HUDEP-2 (cell line): ENCODE results near the gene B3GALNT1.

Experiments used
- DNase-seq, 76 experiments: peaks; one replicate each; lab custom pipeline; 2025; ENCODE audit not compliant: unreplicated experiment in 76 of 76; lab: John Stamatoyannopoulos, UW

B3GALNT1 gene, protein sequence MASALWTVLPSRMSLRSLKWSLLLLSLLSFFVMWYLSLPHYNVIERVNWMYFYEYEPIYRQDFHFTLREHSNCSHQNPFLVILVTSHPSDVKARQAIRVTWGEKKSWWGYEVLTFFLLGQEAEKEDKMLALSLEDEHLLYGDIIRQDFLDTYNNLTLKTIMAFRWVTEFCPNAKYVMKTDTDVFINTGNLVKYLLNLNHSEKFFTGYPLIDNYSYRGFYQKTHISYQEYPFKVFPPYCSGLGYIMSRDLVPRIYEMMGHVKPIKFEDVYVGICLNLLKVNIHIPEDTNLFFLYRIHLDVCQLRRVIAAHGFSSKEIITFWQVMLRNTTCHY

DNA sequence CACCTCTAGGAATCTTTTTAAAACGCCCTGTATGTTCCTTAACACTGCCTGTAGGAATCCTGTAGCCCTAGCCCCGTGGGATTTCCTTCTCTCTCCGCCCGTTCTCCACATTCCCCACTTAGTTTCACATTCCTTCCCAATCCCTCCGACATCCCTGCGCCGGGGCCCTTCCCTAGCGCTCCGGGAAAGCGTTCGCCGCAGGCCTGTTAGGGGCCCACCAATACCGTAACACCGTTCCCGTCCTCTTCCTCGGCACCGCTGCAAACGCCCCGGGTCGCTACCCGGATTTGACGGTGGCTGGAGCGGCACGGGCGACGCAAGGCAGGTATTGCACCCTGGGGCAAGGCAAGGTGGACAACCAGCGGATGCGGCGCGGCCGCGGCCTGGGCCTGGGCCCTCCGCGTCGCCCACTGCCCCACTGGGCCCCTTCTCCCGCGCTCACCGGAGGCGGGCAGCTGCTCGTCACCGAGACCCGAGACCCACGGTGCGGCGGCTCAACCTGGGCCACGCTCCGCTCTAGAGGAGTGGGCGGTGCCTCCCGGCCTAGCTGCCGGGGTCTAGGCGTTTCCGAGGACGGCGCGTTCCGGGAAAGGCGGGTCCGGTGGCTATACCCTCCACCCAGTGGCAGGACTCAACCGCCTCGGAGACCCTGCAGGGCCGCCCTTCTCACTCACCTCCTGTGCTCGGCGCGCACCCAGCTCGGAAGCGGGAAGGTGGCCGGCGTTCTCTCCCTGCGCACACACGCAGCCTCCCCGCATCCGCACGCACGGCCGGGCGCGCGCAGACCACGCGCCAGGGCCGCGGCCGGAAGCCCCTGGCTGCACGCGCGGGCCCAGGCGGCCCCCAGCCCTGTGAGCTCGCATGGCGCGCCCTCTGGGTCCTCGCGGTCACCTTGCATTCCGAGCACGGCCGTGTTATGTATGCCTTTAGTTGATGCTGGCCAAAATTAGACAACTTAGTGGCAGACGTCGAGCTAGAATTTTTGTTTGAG is at the start of gene B3GALNT1:
TSS of gene B3GALNT1 (minus strand) at position 789 of the 991 bp plus-strand sequence. CDS start 18,595 bp downstream, outside the sequence.
- peak in 5 of 76 experiments; percentile 1 to 30 (median 21) for DNase-seq

DNA sequence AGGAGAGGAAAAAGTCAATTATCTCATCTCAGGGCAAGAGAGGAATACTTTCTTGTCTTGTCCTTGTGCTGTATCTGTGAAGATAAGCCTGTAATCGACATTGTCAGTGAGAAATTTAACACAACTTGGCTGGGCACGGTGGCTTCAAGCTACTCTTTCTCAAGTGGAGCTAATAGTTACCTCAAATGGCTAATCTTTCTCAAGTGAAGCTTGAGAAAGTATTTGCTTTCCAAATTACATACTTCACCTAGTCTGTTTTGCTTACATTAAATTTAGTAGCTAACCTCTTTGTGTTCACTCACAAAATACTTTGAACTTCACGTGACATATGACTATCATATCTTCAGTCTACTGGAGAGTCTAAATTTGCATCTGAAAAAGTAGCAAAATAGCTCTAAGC is 48.3 kb upstream of the B3GALNT1 start:
- DNase-seq: no peak

DNA sequence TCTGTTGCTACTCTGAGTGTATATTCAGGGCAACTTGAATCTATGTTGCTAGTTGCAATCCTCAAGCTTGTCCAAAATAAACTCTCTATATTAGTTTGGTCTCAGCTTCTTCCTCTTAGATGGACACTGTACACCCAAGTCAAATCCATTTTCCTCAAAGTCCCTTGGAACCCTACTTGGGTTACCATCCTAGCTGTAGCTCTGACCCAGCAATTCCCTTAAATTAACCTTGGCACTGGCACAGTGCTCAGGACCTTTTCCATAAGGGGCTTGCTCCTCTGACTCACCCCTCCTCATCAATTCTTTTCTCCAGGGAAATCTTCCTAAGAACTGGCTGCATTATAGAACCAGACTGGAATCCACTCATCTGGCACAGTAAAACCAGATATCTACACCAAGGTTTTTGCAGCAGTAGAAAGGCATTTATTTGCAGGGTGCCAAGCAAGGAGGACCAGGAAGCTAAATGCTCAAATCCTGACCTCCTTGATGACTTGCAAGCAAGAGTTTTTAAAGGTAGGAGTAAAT is 44.9 kb upstream of the B3GALNT1 start:
- DNase-seq: no peak

DNA sequence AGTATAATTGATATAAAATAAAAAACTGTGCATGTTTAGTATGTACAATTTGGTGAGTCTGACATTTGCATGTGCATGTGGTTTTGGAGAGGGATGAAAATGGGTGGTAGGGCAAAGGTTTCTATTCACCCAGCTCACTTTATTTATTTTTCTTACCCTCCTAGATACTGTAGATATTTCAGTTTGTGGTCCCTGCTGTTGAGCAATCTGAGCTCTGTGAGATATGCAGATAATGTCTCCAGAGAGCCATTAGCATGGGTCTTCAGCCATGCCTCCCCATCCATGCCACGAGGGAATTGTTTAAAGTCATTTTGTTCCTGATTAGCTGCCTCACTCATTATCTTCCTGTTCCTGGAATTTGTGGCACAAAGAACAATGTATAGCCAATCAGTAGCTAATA is 44.4 kb upstream of the B3GALNT1 start:
- DNase-seq: no peak

DNA sequence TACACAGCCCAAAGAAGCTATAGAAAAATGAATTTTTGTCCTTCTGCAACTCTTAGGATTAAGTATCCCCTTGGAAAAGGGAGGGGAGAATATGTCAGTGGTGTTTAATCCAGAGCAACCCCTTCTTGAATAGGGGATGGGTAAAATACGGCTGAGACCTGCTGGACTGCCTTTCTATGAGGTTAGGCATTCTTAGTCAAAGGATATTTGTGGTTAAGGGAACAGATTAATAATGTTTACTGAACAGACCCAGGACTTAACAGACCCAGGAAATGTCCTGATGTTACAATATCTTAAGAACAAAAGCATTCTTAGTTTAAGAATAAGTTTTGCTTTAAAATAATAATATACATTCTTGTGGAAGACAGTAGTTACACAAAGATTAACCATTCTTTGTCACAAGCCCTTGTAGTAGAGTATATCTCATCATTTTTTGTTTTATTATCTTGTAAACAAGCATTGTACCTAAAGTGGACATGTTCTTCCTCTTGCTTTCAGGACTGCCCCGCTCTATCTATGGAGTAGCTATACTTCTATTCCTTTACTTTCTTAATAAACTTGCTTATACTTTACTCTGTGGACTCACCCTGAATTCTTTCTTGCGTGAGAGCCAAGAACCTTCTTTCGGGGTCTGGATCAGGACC is 43.8 kb upstream of the B3GALNT1 start:
- DNase-seq: no peak

DNA sequence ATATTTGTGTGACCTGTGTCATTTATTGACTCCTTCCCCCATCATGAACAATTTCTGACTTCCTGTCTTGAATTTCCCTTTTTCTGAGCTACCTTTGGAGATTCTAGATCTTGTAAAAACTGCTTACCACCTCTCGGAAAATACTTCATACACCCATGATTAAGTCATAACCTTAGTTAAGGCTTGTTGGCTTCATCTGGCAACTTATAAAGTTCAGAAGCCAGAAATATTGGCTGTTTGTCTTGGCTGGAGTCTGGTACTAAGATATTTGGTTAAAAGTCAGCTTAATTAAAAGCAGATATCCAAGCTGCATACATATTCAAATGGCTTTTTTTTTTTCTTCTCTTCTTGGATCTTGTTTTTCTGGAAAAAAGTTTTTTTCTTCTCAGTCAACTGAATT is 37.3 kb upstream of the B3GALNT1 start:
- no peak for DNase-seq

DNA sequence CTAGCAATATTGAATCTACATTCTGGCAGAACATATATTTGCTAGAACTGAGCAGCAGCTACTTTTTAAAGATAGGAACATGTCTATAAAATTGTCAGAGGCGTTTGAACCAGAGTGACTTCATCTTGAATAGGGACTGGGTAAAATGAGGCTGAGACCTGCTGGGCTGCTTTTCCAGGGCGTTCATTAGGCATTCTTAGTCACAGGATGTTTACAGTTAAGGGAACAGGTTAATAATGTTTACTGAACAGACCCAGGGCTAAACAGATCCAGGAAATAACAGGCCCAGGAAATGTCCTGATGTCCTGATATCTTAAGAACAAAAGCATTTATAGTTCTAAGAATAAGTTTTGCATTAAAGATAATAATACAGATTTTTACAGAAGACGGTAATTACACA is 34.5 kb upstream of the B3GALNT1 start:
- DNase-seq: no peak

DNA sequence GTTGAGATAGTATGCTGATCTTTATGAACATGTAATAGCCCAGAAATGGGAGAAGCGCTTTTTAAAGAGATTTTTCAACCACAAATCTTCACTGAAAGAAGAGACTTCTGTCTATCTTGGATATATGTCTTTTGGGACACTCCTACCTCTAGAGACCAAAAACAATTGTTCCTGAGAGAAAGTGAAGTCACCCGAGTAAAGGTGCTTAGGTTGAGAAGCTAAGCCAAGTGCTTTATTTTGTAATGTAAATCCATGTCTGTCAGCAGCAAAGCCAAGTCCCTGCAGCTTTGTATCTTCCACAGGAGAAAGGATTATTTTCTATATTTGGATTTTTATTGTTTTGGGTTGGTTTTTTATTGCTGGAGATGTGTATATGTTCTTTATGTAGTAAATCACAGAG is 32.1 kb upstream of the B3GALNT1 start:
- no peak for DNase-seq

DNA sequence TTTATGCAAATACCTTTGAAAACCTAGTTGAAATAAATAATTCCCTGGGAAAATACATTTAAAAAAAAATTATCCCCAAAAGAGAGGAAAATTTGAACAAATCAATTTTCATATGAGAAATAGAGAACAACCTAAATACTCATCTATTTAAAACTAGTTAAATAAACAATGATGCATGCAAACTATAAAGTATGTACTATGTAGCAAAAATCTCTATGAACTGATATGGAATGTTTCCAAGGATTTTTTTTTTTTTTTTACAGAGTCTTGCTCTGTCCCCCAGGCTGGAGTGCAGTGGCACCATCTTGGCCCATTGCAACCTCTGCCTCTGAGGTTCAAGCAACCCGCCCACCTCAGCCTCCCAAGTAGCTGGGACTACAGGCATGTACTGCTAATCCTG is 27.2 kb upstream of the B3GALNT1 start:
- DNase-seq: no peak

DNA sequence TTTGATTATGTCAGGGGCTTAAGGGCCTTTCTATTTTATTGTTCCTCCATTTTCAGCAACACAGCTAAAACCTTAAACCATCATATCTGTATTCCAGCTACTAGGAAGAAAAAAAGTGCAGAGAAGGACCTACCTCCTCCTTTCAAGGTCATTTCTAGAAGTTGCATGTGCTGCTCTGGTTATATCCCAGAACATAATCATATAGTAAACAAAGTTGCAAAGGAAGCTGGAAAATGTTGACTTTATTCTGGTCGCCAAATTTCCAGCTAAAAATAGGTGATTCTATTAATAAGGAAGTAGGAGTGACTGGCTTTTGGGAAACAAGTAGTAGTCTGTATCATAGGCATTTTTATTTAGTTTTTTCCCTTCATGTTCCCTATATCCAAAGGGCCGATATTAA is 21.3 kb upstream of the B3GALNT1 start:
- DNase-seq: no peak

DNA sequence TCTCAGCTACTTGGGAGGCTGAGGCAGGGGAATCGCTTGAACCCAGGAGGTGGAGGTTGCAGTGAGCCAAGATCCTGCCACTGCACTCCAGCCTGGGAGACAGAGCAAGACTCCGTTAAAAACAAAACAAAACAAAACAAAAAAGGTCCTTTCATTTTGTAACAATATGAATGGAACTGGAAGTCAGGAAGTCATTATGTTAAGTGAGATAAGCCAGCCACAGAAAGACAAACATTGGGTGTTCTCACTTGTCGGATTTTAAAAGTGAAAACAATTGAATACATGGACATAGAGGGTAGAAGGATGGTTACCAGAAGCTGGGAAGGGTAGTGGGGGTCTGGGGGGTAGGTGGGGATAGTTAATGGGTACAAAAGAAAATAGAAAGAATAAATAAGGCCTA is 12.5 kb upstream of the B3GALNT1 start:
- no peak for DNase-seq

DNA sequence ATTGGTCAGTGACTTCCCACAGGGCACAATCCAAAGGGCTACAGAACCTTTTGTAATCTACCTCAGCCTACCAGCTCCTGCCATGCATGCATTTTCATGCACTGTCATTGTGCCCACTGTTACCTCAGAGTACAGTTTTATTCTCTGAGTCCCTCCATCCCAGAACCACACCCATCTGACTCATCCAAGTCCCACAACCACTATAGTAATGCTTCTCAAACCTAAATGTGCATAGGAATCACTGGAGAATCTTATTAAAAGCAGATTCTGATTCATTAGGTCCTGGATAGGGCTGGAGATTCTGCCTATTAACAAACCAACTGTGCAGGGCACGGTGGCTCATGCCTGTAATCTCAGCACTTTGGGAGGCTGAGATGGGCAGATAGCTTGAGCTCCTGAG is 3.7 kb upstream of the B3GALNT1 start:
- DNase-seq: no peak

DNA sequence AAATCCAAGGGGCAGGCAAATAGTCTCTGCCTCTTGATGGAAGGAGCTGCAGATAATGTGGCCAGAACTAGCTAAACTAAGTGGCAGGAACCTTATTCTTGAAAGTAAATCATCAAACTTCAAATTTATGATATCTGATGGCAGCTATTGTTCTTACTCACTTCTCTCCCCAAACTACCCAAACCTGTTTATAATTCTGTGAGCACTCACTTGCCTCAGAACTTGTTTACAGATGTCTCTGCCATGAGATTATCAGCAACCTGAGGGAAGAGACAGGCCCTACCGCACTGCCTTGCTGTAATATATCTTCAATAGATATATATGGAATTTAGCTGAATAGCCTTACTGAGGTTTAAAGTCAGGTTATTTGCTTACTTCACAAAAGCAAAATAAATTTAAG is 2.2 kb upstream of the B3GALNT1 start:
- no peak for DNase-seq

DNA sequence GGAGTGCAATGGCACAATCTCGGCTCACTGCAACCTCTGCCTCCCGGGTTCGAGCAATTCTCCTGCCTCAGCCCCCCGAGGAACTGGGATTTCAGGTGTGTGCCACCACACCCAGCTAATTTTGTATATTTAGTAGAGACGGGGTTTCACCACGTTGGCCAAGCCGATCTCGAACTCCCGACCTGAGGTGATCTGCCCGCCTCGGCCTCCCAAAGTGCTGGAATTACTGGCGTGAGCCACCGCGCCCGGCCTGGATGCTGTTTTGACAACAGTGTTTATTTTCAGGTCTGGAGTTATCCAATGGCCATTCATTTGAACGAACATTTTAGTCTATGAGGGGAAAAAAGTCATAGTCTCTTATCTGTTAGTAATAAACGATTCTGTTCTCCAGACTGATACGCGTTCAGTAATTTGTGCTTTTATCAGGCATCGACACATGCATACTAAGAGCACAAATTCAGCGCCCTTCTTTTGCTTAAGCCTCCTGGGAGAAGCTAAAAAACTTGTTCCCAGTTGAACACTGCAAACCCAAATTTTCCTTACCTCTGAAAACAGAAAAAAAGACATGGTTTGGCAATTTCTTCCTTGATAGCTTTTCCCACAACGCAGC is 1.3 kb downstream of the B3GALNT1 start:
- DNase-seq: no peak

DNA sequence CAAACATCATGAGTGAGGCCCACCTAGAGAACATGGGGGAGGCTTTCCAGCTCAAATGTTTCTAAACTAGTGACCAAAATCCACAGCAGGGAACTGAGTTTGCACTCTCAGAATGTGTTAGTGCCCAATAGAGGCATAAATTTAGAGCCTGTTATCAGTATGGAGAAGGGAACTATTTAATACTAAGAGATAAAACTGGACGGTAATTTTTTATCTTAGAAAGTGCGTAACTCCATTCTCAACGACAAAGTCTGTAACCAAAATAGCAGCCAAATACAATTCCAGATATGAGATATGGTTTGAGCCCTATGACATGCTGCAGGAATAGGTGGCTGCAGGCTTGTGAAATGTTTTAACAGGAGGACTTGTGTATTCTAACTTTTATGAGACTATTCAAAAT is 3.5 kb downstream of the B3GALNT1 start:
- DNase-seq: no peak

DNA sequence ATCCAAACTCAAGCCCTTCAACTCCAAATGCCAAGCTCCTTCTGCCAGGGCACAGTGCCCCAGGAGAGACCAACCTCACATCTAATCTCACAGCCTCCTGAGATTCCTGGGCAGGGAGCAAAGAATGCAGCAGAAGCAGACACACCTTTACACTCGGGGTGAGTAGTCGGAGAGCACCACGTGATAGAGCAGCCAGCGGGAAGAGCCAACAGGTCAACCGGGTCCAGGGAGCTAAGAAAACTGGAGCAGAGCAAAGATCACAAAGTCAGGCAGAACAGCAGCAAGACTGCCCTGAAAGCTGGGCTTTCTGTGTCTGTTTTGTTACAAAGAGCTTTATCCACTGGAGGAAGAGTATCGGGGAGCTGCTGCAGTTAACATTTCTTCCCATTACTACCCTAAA is 4.2 kb downstream of the B3GALNT1 start:
- no peak for DNase-seq

DNA sequence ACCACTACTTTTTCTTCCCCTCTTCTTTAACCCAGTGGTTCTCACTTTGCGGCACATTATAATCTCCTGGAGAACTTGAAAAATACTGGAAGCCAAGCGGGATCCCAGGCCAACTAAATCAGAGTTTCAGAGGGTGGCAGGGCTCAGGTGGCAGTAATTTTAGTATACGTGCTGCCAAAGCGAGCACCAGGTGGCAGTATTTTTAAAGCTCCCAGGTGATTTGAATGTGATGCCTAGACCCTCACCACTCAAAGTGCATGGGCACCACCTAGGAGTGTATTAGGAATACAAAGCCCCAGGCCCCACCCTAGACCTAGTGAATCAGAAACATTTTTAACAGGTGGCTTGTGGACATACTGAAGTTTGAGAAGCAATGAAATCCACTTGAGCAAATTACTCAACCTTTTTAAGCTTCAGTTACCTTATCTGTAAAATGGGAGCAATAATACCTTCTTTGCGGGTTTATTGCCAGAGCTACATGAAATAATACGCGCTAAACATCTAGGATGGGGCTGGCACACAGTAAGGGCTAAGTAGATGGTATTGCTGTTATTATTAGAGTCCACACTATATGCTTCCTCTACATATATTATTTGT is 8.3 kb downstream of the B3GALNT1 start:
- DNase-seq: peak in 1 of 76 experiments; percentile 1

DNA sequence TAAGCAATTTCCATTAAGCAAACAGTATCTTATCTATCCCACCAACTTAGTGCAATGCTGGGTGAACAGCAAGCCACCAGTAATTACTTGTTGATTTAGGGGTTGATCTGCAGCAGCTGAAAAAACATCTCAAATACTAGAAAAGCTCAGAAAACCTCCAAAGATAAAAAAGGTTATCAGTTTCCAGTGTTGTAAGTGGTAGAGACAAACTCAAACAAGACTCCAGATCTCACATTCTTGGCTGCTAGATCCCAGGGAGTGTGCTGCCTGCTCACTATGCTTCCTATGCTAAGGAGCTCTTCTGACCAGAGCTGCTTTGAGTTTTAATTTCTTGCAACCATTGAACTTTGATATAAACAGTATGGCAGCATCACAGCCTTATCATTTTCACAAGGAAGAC is 11.3 kb downstream of the B3GALNT1 start:
- DNase-seq: no peak

DNA sequence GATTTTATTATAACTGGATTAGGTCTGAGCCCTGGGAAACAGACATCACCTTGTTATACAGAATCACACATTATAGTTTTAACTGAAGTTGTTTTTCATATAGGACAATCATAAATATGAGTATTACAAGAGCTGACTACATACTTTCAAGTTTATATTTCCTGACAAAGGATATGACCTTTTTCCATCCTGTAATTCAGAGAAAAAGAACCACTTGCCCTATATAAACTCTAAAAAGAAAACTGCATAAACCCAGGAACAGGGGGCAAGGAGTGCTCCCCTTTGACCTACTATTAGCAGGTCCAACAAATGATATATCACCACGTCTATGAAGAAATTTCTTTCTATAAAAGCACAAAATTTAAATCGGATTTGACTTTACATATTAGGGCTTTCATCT is 20.9 kb downstream of the B3GALNT1 start:
- DNase-seq: no peak

DNA sequence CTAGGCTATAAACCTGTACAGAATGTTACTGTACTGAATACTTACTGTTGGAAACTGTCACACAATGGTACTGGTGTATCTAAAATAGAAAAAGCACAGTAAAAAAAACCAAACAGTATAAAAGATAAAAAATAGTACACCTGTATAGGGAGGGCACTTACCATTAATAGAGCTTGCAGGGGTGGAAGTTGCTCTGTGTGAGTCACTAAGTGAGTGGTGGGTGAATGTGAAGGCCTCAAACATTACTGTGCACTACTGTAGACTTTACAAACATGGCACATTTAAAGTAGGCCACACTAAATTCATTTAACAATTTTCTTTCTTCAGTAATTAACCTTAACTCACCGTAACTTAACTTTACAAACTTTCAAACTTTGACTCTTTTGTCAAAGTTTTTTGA is 22.0 kb downstream of the B3GALNT1 start:
- DNase-seq: no peak
